LNCaP clone FGC (cell line): Measurements from ENCODE around the gene TAF12.
"Not testable (repeated sequence)": the region's sequence is repeated elsewhere in the genome, so short reads cannot be mapped to it uniquely, and the experiment has no call there.

Experiments
- DNase-seq: peaks from one replicate; pipeline ENCODE4 v3.0.0-alpha.2; 2011; ENCODE audit warnings: low read depth
- H3K4me3 ChIP-seq: 2 replicates; pipeline ENCODE4 v1.5.1; 2011; ENCODE audit warnings: mild to moderate bottlenecking, low read depth, low read length, control low read depth
- TF ChIP-seq, protein P1 (sequence below): IDR thresholded peaks from 2 replicates; pipeline ENCODE4 v1.5.1; 2012; ENCODE audit warnings: mild to moderate bottlenecking; ENCODE audit not compliant: control insufficient read depth, insufficient read depth; ENCODE audit errors: extremely low read depth

TAF12 gene

GRCh38 chr1:28668956-28669723 lies 26.3 kb upstream of the TAF12 start:
- TF ChIP-seq, protein P1, sequence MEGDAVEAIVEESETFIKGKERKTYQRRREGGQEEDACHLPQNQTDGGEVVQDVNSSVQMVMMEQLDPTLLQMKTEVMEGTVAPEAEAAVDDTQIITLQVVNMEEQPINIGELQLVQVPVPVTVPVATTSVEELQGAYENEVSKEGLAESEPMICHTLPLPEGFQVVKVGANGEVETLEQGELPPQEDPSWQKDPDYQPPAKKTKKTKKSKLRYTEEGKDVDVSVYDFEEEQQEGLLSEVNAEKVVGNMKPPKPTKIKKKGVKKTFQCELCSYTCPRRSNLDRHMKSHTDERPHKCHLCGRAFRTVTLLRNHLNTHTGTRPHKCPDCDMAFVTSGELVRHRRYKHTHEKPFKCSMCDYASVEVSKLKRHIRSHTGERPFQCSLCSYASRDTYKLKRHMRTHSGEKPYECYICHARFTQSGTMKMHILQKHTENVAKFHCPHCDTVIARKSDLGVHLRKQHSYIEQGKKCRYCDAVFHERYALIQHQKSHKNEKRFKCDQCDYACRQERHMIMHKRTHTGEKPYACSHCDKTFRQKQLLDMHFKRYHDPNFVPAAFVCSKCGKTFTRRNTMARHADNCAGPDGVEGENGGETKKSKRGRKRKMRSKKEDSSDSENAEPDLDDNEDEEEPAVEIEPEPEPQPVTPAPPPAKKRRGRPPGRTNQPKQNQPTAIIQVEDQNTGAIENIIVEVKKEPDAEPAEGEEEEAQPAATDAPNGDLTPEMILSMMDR: no peak
- peak overlapping the region; percentile 76 for H3K4me3 ChIP-seq
- no peak for DNase-seq

GRCh38 chr1:28668191-28668955 lies 25.5 kb upstream of the TAF12 start, which contains the start of gene GMEB1:
TSS of gene GMEB1 (plus strand) at chr1:28668784. CDS start at chr1:28683613, 14,829 bp downstream.
- TF ChIP-seq, protein P1: 0 out of 2 replicates have a peak, but pooled peaks have one; percentile 4

DNA sequence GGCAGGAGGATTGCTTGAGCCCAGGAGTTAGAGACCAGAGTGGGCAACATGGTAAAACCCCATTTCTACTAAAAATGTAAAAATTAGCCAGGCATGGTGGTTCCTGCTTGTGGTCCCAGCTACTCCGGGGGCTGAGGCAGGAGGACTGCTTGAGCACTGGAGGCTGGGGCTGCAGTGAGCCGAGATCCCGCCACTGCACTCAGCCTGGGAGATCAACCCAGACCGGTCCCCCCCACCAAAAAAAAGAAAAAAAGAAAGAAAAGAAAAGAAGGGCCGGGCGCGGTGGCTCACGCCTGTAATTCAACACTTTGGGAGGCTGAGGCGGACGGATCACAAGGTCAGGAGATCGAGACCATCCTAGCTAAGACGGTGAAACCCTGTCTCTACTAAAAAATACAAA lies 23.9 kb upstream of the TAF12 start:
- no peak overlapping the region for H3K4me3 ChIP-seq
- DNase-seq: no peak
- TF ChIP-seq, protein P1: no peak

More at GRCh38 chr1:28668191-28668955, 25.5 kb upstream of the TAF12 start, which contains the start of gene GMEB1:
- H3K4me3 ChIP-seq: peak within 1 kb of the TSS; percentile 76
- peak; percentile 85 for DNase-seq

DNA sequence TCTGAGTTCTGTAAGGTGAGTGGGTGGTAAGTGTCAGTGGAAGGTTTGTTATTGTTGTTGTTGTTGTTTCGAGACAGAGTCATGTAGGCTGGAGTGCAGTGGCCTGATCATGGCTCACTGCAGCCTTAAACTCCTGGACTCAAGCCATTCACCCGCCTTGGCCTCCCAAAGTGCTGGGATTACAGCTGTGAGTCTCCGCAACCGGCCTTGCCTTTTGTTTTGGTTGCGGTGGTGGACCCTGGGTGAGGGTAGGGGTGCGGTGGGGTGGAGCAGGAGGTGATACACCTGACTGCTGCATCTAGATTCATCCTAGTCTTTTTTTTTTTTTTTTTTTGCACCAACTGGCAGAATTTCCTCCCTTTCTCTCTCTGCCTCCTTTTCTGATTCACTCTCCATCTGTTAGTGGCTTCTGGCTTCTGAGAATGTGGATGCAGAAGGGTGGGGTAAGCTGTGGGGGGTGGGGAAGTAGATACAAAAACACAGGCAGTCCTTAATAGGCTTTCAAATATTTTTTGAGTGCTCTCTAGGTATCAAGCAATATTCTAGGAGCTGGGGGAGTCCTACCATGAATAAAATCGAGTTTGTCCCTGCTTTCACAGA lies 21.1 kb upstream of the TAF12 start:
- no peak for DNase-seq
- H3K4me3 ChIP-seq: no peak overlapping the region
- TF ChIP-seq, protein P1: no peak

DNA sequence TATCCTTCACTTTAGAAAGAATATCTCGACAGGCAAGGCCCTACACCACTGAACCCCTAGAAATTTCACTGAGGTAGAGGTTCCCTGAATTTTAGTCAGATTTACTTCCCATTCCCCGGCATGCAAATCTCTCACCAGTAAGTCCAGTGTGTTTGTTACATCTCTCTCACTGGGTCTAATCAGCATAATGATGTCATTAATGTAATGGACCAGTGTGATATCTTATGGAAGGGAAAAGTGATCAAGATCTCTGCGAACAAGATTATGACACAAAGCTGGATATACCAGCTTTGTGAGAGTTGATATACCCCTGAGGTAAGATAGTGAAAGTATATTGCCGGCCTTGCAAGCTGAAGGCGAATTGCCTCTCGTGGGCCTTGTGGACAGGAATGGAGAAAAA lies 13.5 kb upstream of the TAF12 start:
- TF ChIP-seq, protein P1: no peak
- H3K4me3 ChIP-seq: no peak overlapping the region
- no peak for DNase-seq

DNA sequence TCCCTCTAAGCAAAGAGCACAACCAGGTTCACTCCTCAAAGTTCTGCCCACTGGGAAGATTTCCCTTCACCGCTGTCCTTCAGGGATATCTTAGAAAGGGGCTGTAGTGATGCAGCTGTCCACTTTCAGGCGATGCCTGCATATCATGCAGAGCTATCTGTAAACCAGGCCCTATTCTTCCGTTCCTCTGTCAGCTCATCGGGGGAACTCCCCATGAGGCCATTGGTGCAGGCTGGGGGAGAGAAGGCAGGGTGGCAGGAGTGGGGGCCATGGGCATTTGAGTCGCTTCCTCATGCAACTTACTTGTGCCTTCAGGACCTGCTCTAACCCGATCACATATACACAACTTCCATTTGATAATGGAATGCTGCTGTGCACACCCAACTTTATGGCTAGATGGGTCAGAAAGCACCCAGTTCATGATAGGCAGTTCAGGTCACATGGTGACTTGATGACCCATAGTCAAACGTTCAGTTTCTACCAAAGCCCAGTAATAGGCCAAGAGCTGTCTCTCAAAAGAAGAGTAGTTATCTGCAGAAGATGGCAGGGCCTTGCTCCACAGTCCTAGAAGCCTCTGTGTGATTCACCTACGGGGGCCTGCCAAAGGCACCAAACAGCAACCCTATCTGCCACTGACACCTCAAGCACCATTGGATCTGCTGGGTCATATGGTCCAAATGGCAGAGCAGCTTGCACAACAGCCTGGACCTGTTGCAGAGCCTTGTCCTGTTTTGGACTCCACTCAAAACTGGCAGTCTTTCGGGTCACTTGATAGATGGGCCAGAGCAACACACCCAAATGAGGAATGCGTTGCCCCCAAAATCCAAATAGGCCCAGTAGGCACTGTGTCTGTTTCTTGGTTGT lies 12.8 kb upstream of the TAF12 start:
- DNase-seq, H3K4me3 ChIP-seq: not testable (repeated sequence)

DNA sequence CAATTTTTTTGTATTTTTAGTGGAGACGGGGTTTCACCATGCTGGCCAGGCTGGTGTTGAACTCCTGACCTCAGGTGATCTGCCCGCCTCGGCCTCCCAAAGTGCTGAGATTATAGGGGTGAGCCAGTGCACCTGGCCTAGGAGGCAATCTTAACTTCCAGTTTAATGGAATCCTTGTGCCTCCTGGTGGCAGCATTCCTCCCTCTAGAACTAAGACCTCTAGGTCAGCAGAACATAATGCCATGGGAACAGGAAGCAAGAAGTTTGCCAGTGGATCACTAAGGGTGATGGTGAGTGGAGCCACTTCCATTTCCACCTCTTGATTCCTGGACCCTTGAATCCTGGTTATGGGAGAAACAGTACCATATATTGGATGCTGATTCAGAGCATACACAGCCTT lies 11.0 kb upstream of the TAF12 start:
- not testable (repeated sequence) for H3K4me3 ChIP-seq, DNase-seq

- H3K4me3 ChIP-seq, DNase-seq: not testable (repeated sequence)
Measured at GRCh38 chr1:28653063-28653462, 10.2 kb upstream of the TAF12 start.
